GM19463 (cell line): Measurements from ENCODE around the gene RFPL4AL1.
"Not testable (repeated sequence)": the region's sequence is repeated elsewhere in the genome, so short reads cannot be mapped to it uniquely, and the experiment has no call there.

ENCODE experiments used
- ATAC-seq: cut with Tn5 transposase; IDR thresholded peaks from one replicate; pipeline ENCODE4 v1.9.1; 2021; ENCODE audit warnings: mild to moderate bottlenecking, moderate library complexity; ENCODE audit not compliant: unreplicated experiment

RFPL4AL1 gene

DNA sequence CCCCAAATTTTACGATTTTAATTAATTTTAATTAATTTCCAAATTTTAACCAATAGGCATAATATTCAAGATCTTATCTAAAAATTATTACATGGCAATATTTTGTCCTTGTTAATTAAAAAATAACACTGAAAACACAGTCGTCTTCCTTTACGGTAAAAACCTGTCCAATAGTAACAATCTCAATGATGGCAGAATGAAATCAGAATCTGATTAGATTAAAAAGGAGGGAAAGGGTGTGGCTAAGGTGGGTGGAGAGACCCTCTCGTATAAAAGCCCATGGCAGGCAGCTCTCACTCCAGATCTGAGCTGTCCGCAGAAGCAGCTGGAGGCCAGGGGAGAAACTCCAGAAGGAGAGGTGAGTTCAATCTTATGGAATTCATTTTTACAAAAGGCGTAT lies at the start of gene RFPL4AL1:
RFPL4AL1 (plus strand) TSS at position 301 of the 400 bp plus-strand sequence. CDS start 2,687 bp downstream, outside the sequence.
- not testable (repeated sequence) for ATAC-seq

DNA sequence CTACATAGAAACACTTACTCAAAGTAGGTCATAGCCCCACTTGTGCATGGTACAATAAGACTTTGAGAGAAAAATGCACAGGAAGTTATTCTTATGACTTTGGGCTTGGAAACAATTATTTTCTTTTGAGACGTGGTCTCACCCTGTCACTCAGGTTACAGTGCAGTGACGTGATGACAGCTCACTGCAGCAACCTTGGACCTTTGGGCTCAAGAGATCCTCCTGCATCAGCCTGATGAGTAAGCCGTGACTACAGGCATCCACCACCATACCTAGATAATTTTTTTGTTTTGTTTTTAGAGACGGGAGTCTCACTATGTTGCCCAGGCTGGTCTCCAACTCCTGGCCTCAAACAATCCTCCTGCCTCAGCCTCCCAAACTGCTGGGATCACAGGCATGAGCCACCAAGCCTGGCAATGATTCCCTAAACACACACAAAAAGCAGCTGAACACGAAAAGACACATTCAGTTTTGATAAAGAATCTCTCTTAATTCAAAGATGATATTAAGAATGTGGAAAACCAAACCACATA lies 48.6 kb upstream of the RFPL4AL1 start:
- no peak for ATAC-seq

DNA sequence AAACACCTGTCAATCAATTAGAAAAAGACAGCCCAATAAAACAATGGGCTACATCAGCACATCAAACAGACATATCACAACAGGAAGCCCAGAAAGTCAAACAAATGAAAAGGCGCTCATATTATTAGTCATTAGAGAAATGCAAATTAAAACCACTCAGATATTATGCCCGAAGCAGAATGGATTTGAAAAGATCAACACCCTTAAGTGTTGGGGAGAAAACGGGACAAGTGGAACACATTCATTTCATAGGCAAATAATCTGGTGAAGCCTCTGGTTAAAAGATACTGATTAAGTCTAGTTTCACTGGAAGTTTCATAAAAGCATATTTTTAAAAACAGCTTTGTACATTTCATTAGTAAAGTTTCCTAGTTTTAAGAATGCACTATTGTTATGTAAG lies 48.1 kb upstream of the RFPL4AL1 start:
- ATAC-seq, result no peak

DNA sequence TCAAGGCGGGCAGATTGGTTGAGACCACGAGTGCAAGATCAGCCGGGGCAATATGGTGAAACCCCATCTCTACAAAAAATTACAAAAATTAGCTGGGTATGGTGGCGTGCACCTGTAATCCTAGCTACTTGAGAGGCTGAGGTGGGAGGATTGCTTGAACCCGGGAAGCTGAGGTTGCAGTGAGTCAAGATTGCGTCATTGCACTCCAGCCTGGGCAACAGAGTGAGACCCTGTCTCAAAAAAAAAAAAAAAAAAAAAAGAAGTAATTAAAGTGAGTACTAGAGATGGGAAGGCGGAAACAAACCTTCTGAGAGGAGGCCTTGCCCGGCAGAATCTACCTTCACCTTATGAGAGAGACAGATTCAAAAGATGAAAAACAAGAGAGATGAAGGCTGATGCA lies 45.4 kb upstream of the RFPL4AL1 start:
- no peak for ATAC-seq

DNA sequence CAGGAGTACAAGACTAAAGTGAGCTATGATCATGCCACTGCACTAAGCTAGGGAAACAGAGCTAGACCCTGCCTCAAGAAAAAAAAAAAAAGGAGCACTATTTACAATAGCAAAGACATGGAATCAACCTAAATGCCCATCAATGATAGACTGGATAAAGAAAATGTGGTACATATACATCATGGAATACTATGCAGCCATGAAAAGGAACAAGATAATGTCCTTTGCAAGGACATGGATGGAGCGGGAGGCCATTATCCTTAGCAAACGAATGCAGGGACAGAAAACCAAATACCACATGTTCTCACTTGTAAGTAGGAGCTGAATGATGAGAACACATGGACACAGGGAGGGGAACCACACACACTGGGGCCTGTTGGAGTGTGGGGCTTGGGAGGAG lies 38.5 kb upstream of the RFPL4AL1 start:
- ATAC-seq, result not testable (repeated sequence)

DNA sequence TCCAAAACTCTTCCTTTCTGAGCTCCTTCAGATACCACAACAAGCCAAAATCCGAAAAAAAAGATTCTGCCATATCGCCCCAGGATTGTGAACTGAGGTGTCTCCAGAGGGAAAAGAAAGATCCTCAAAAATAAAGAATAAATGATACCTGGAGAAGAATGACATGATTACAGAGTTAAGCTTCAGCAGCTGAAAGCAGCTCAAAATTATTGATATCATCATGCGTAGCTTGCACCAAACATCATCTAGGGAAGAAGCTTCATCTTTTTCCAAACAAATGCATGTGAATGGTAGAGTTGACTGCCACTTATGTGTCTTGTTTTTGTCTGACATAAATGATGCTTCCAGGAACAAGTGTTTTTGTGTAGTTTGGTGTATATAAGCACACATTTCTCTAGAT lies 30.6 kb upstream of the RFPL4AL1 start, which contains the start of gene NLRP9:
NLRP9 (minus strand) TSS at position 101 of the 400 bp plus-strand sequence; CDS start at position 73, 28 bp downstream.
- no peak for ATAC-seq

DNA sequence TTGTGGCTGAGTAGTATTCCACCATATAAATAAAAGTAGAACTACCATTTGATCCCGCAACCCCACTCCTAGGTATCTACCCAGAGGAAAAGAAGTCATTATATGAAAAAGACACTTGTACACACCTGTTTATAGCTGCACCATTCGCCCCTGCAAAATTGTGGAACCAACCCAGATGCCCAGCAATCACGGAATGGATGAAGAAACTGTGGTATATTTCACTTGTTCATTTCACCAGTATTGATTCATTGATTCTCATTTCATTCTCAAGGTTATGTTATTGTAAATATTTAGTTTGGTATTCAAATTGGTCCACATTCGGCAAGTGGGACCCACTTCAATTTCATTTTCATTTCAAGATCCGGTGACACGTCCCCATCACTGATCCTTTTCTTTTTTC lies 18.2 kb upstream of the RFPL4AL1 start:
- no peak for ATAC-seq

DNA sequence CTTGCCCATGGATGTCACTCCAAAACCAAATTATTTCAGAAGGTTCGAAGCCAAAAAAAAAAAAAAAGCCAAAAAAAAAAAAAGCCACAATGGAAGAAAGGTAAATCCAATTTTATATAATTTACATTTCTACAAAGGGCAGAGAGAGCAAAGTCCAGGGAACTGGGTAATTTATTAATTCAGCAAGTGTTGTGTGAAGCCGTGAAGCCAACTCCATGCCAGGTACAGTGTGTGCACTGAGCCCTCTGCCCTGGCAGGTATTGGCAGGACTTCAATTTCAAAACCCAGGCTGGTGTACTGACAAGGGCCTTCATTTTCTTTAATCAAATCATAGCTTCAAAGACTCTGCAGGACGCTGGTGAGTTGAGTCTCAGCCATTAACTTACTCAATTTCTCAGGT lies 15.5 kb upstream of the RFPL4AL1 start:
- no peak for ATAC-seq

DNA sequence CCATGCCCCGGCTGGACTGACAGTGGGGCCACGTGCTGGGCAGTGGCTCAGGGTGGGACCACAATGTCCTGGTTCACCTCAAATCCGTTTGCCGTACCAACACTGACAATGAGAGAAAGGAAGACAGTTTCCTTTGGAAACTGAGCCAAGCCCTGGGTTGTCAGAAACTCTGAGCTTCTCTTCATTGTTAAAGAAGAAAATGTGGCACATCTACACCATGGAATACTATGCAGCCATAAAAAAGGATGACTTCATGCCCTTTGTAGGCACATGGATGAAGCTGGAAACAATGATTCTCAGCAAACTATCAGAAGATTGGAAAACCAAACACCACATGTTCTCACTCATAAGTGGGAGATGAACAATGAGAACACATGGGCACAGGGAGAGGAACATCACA lies 12.1 kb upstream of the RFPL4AL1 start:
- ATAC-seq, result not testable (repeated sequence)

DNA sequence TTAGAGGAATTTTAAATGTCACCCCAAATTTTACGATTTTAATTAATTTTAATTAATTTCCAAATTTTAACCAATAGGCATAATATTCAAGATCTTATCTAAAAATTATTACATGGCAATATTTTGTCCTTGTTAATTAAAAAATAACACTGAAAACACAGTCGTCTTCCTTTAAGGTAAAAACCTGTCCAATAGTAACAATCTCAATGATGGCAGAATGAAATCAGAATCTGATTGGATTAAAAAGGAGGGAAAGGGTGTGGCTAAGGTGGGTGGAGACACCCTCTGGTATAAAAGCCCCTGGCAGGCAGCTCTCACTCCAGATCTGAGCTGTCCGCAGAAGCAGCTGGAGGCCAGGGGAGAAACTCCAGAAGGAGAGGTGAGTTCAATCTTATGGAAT lies 10.1 kb upstream of the RFPL4AL1 start, which contains the start of gene RFPL4A:
RFPL4A (plus strand) TSS at position 301 of the 400 bp plus-strand sequence. CDS start 2,704 bp downstream, outside the sequence.
- not testable (repeated sequence) for ATAC-seq

DNA sequence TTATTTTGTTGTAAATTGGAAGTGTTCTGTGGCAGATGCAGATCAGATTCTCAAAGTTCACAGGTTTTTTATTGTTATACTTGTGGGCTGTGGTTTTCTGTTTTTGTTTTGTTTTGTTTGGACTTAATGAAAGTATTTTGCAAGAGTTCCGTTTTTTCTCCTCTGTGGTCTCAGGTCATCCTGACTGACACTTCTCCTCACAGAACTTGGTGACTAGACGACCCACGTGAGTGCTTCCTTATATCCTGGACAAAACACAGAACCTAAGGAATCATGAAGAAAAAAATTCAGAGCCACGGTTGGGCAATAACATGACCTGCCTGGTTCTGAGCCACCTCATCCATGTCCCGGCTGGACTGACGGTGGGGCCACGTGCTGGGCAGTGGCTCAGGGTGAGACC lies 2.5 kb upstream of the RFPL4AL1 start:
- no peak for ATAC-seq

DNA sequence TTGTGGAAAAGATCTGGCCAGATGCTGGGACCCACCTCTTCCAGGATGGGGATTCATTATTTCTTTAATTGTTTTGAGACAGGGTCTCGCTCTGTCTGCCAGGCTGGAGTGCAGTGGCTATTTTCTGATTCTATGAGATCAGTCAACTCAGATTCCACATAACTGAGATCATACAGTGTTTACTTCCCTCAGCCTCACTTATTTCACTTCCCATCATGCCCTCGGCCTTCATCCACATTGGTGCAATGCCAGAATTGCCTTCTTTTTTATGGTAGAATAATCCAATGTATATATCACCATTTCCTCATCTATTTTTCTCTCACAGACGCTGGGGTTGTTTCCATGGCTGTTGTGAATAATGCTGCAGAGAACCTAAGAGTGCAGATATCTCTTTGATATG lies 714 bp downstream of the RFPL4AL1 start:
- not testable (repeated sequence) for ATAC-seq

DNA sequence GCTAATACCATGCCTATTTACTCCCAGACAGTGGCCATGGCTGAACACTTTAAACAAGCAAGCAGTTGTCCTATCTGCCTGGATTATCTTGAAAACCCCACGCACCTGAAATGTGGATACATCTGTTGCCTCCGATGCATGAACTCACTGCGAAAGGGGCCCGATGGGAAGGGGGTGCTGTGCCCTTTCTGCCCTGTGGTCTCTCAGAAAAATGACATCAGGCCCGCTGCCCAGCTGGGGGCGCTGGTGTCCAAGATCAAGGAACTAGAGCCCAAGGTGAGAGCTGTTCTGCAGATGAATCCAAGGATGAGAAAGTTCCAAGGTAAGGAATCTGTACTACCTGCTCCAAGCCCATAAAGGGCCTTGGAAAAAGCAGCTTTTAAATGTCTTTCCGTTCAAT lies 8.6 kb downstream of the RFPL4AL1 start:
- ATAC-seq, result no peak

DNA sequence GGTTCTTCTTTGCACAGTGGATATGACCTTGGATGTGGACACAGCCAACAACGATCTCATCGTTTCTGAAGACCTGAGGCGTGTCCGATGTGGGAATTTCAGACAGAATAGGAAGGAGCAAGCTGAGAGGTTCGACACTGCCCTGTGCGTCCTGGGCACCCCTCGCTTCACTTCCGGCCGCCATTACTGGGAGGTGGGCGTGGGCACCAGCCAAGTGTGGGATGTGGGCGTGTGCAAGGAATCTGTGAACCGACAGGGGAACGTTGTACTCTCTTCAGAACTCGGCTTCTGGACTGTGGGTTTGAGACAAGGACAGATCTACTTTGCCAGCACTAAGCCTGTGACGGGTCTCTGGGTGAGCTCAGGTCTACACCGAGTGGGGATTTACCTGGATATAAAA lies 9.4 kb downstream of the RFPL4AL1 start:
- ATAC-seq, result no peak

DNA sequence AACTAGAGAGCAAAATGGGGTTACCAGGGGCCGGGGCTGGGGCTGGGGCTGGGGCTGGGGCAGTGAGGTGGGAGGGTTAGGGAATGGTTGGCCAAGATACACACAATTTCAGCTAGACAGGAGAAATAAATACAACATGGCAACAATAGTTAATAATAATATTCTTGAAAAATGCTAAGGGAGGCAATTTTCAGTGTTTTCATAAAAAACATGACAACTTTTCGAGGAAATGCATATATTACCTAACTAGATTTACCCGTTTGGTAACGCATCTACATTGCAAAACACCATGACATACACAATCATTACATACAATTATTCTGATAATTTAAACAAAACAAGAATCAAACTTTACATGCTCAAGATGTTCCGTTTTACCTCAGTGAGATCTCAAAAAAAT lies 12.2 kb downstream of the RFPL4AL1 start:
- ATAC-seq, result no peak

DNA sequence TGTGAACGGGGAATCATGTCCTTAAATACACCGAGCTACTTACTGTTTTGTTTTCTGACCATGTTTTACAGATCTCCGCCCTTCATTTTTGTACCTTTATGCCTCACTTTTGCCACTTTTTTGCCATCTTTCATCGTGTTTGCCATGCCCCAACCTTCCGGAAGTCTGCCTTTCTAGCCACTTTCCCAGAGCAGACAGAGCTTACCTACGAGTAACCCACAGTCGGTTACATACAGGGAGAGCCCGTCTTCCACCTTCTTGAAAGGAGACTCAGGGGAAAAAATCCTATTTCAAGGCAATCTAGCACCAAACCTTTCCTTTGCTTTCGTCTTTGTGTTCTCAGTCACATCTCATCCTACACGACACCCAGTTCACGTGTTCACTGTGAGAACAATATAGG lies 26.1 kb downstream of the RFPL4AL1 start:
- ATAC-seq, result no peak

DNA sequence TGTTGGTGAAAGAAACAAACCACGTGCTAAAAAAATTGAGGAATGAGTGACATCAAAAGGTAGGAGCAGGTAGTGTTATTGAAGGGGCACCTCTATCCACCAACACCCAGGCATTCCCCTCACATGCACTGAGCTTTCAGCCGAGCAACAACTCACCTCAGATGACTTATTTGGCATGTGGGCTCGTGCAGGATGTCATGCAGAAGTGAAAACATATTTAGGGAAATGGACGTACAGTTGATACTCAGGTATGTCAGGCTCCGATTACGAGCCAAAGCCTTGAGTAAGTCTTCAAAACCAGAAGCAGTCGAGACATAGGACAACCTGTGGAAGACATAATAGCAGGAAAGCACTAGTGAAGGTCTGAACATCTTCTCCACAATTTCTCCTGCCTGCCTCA lies 32.5 kb downstream of the RFPL4AL1 start:
- ATAC-seq, result no peak

DNA sequence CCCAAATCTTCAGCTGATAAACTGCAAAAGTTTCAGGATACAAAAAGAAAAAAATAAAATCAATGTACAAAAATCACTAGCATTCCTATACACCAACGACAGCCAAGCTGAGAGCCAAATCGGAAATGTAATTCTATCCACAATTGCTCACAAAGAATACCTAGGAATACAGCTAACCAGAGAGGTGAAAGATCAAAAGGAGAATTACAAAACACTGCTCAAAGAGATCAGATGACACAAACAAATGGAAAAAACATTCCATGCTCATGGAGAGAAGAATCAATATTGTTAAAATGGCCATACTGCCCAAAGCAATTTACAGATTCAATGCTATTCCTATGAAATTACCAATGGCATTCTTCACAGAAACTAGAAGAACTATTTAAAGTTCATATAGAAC lies 33.4 kb downstream of the RFPL4AL1 start:
- ATAC-seq, result no peak

DNA sequence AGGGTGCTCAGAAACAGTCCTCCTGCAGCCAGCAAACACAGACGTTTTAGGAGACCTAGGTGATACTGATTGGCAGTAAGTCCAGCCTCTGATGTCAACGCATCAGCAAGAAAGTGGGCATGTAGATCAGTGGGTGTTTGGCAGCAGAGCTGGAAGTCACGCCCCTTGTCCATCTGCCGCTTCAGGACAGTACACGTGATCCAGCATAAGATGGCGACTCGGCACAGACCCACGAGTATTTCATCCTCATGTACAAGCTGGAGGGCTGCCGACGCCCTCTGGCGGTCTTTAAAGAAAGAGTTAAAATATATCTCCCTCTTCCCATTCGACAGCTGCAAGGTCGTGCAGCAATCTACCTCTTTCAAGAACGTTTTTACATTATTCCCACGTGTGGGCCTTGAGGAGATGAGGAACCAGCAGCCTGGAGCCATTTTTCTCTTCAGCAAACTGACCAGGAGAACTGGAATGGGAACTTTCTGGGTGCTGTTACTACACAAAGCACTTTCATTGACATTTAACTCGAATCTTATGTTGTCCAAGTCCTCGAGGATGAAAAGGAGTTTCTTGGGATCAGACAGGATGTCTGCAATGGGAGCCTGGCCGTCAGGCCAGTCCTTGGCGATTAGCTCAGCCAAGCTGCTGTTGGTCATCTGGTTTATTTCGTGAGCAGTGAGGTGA lies 40.6 kb downstream of the RFPL4AL1 start:
- ATAC-seq, result no peak

DNA sequence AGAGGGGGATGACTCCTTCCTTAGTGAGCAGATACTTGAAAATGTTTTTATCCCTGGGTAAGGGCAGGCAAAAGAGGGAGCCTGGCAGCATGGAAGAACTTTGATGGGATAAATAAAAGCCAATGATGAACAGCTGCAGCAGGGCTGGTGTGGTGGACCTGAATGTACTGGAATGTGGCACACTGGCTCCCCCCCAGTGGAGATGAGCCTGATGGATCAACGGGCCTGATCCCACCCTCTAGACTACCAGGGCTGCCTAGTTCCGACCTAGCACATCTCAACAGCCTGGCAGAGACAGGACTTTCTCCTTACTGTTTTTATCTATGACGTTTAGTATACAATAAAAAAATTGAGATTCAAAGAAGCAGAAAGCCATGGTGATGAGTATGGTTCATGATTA lies 42.4 kb downstream of the RFPL4AL1 start:
- no peak for ATAC-seq

DNA sequence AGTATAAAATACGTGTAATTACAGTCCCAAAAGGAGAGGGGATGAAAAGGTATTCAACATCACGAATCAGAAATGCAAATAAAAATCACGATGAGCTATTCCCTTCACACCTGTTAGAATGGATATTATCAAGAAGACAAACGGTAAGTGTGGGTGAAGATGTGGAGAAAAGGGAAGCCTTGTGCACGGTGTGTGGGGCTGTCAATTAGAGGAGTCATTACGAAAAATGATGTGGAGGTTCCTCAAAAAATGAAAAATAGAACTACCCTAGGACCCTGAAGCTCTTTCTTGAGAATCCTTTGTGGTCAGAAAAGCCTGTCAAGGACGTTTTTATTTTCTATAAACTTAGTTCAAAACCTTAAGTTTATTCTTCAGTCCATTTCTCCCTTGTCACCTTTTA lies 43.5 kb downstream of the RFPL4AL1 start:
- no peak for ATAC-seq

DNA sequence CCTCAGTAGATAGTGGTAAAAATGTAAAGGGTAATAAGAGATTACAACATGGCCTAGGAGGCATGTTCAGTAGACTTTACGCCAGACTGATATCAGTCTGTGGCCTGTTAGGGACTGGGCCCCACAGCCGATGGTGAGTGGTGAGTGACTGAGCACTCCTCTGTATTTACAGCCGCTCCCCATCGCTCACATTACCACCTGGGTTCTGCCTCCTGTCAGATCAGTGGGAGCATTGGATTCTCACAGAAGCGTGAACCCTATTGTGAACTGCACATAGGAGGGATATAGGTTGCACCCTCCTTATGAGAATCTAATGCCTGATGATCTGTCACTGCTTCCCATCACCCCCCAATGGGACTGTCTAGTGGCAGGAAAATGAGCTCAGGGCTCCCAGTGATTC lies 45.0 kb downstream of the RFPL4AL1 start:
- ATAC-seq, result no peak

DNA sequence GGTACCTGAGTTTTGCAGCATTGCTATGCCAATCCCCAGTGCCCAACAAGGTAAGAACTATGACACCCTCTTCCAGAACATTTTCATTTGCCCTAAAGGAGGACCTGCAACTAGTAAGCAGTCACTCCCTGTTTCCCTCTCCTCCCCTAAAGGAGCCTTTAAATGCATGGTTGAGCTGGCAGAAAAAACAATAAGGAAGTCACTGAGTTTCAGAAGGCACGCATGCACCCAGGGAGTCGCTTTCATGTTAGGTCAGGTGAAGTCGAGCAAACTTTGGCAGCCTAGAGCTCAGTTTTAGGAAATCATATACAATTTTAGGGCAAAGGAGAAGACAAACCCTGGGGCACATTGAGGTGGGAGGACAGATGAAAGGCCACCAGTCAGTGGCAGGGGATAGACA lies 51.1 kb downstream of the RFPL4AL1 start:
- no peak for ATAC-seq
